HG02623 (cell line): ENCODE results near the gene SLC9A3.

ENCODE experiments used
- ATAC-seq: cut with Tn5 transposase; IDR thresholded peaks from one replicate; pipeline ENCODE4 v1.9.1; 2021; ENCODE audit warnings: moderate library complexity; ENCODE audit not compliant: unreplicated experiment

SLC9A3 gene

GRCh38 chr5:421287-421880 lies 102.9 kb downstream of the SLC9A3 start:
- ATAC-seq, result no peak

- ATAC-seq, result no peak
These were observed 103.5 kb downstream of the SLC9A3 start for GRCh38 chr5:420632-421286.
